GM04503 (cell line): ENCODE results near the gene AGTRAP.

Source experiments
- DNase-seq: peaks from one replicate; pipeline ENCODE4 v3.0.0-alpha.2; 2012; ENCODE audit warnings: low read depth

AGTRAP gene

GRCh38 chr1:11784256-11784992 lies 48.5 kb downstream of the AGTRAP start:
- no peak for DNase-seq

GRCh38 chr1:11784993-11785769 lies 49.2 kb downstream of the AGTRAP start:
- DNase-seq: no peak

- DNase-seq: no peak
These were observed 50.2 kb downstream of the AGTRAP start for GRCh38 chr1:11786168-11786567.

GRCh38 chr1:11787251-11787803 lies 51.4 kb downstream of the AGTRAP start:
- no peak for DNase-seq

GRCh38 chr1:11787804-11788436 lies 52.0 kb downstream of the AGTRAP start:
- no peak for DNase-seq

- DNase-seq: no peak
These were observed 52.7 kb downstream of the AGTRAP start for GRCh38 chr1:11788549-11789053.

- DNase-seq: no peak
These were observed 53.5 kb downstream of the AGTRAP start for GRCh38 chr1:11789126-11790067.

GRCh38 chr1:11790101-11790879 lies 54.4 kb downstream of the AGTRAP start:
- no peak for DNase-seq

GRCh38 chr1:11790880-11791715 lies 55.2 kb downstream of the AGTRAP start:
- peak; percentile 89 for DNase-seq

- no peak for DNase-seq
These were observed 56.2 kb downstream of the AGTRAP start for GRCh38 chr1:11792106-11792505.

- DNase-seq: no peak
These were observed 57.9 kb downstream of the AGTRAP start for GRCh38 chr1:11793819-11794218.

- no peak for DNase-seq
These were observed 58.7 kb downstream of the AGTRAP start for GRCh38 chr1:11794446-11795237.

GRCh38 chr1:11795238-11795890 lies 59.4 kb downstream of the AGTRAP start:
- no peak for DNase-seq

GRCh38 chr1:11796036-11796828 lies 60.3 kb downstream of the AGTRAP start:
- DNase-seq: no peak

- DNase-seq: no peak
These were observed 61.7 kb downstream of the AGTRAP start for GRCh38 chr1:11797525-11798216.

- DNase-seq: no peak
These were observed 63.2 kb downstream of the AGTRAP start for GRCh38 chr1:11799099-11799498.

GRCh38 chr1:11799896-11800295 lies 64.0 kb downstream of the AGTRAP start:
- no peak for DNase-seq
